GM12874 (cell line): ENCODE measurements around the gene POU2F2.

Experiments
- TF ChIP-seq, protein P1 (sequence below): IDR thresholded peaks from 2 replicates; pipeline ENCODE4 v1.5.1; 2011; ENCODE audit warnings: low read depth, mild to moderate bottlenecking, control low read depth, low read length, moderate library complexity; ENCODE audit not compliant: insufficient read depth

The POU2F2 gene

DNA sequence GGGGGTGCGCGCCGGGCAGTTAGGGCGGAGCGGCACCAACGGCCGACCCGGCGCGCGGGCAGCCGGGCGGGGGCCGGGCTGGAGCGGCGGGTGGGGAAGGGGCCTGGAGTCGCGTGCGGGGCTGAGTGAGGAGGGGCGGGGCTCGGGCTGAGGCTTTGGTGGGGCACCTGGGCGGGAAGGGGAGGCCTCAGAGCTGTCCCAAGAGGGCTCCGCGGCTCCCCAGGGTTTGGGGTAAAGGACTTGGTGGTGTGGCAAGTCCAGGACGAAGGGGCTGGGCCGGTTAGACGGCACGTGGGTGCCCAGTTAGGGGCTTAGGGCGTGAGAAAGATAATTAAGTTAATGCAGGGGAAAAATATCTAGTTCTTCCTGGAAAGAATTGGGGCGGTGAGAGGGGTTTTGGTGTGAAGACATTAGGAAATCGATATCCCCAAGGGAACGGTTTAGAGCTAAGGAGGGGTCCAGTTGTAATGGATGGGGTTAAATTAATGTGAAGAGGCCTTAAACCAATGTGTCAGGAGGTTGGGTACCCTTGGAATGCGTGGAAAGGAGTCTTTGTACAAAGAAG lies 55.8 kb downstream of the POU2F2 start:
- TF ChIP-seq, protein P1, sequence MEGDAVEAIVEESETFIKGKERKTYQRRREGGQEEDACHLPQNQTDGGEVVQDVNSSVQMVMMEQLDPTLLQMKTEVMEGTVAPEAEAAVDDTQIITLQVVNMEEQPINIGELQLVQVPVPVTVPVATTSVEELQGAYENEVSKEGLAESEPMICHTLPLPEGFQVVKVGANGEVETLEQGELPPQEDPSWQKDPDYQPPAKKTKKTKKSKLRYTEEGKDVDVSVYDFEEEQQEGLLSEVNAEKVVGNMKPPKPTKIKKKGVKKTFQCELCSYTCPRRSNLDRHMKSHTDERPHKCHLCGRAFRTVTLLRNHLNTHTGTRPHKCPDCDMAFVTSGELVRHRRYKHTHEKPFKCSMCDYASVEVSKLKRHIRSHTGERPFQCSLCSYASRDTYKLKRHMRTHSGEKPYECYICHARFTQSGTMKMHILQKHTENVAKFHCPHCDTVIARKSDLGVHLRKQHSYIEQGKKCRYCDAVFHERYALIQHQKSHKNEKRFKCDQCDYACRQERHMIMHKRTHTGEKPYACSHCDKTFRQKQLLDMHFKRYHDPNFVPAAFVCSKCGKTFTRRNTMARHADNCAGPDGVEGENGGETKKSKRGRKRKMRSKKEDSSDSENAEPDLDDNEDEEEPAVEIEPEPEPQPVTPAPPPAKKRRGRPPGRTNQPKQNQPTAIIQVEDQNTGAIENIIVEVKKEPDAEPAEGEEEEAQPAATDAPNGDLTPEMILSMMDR, result no peak

DNA sequence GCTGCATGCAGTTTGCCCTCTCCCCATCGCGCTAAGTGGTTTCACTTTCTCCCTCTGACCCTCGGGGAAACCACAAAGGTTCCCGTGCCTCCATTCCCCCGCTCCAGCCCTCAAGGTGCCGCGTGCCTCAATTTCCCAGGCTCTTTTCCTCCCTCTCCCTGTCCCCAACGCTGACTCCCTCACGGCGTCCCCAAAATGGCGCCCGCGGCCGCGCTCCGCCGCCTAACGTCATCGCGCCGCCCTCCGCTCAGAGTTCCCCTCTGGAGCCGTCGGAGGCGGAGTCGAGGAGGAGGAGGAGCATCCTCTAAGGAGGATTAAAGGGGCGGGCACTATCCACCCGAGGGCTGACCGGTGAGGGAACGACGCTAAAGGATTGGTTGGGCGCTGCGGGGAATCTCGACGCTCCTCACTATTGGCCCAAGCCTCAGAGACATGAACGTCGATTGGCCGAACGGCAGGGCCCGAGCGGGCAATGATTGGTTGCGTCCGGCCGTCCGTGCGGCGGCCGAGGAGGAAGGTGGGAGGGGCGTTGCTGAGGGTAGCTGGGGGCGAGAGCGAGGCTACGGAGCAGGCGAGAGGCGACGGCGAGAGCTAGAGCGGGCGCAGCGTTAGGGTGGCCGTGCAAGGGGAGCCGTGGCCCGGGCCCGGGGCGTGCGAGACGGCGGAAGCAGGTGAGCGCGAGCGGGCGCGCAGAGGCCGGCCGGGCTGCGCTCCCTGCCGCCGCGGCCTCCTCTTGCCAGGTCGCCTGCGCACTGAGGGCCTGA lies 56.4 kb downstream of the POU2F2 start, which contains the start of gene ZNF574:
ZNF574 (plus strand) TSS at position 551 of the 764 bp plus-strand sequence. CDS start 2,441 bp downstream, outside the sequence.
- TF ChIP-seq, protein P1, result no peak

DNA sequence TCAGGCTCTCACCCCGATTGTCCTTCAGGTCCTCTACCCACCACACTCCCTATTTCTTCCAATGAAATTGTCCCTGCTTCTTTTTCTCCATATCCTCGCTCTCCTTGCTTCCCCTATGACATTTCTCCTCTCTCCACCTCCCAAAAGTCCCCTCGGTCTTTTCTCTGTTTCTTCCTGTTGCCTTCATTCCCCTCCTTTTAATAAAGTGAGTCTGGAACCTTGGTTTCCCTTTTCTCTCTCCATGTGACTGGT lies 57.0 kb downstream of the POU2F2 start:
- TF ChIP-seq, protein P1, result no peak

DNA sequence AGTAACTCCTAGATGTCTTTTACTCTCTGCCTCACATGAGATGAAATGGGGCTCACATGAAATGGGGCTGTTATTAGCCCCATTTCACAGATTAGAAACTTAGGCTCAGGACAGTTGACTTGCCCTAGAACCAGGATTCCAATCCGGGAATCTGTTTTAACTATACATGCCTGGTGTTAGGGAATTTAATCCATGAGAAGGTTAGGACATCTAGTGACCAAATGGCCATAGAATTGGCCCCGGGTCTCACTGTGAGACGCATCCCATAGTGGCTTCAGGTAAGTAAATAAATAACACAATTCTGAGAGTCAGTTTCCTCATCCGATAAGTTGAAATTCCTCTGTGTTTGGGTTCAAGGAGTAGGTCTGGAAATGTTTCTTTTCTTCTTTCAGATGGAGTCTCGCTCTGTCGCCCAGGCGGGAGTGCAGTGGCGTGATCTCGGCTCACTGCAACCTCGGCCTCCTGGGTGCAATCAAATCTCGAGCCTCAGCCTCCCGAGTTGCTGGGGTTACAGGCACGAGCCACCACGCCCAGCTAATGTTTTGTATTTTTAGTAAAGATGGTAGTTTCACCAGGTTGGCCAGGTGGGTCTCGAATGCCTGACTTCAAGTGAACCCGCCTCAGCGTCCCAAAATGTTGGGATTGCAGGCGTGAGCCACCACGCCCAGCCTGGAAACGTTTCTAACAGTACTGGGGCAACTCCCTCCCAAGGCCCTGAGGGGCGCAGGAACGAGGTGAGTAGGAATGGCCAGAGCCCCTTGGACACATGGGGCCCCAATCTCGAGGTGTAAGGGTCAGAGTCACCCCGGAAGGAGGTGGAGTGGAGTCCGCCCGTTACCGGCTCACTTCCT lies 57.5 kb downstream of the POU2F2 start:
- TF ChIP-seq, protein P1, result no peak

DNA sequence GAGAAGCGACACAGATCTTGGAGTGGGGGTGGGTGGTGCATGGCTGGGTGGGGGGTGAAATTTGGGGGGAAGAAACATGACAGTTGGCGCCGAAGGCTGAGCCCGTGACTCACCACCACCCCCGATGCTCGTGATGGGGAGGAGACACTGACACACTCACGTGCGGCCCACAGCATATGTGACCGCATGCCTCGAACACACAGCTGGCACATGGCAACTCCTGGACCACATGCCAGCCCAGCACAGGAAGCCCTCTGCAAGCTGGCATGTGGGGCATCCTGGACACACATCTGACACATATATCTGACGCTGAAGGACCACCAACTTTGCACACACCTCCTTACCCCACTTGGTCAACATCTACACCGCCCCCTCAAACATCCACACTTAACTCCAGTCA lies 61.0 kb downstream of the POU2F2 start:
- TF ChIP-seq, protein P1, result no peak

DNA sequence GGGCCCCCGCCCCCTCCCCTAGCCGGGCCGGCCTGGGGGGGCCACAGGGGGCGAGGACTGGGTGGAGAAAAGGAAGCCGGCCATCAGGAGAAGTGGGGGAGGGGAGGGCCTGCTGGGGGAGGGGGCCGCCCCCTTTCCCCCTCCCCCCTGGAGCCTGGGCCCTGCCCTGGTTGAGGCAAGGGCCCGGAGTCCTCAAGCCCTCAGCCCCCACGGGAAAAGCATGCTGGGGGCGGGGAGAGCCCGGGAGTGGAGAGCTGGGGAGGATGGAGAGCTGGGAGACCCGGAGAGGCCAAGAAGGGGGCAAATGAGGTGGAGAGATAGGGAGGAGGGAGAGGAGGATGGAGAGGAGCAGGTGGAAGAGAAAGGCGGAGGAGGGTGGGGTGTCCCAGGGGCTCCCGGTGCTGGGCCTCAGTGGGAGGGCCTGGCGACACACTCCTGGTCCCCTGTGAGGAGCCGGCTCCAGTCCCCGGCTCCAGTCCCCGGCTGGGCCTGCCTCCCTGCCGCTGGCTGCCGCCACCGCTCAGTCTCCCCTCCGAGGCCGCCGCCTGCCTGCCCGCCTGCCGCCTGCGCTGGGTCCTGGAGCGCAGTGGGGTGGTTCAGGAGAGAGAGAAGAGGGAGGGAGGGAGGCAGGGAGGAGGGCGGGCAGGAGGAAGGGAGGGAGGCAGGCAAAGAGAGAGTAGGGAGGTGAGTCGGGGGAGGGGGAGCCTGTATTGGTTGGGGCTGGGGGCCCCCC lies 62.5 kb downstream of the POU2F2 start, which contains the start of gene GRIK5:
GRIK5 (minus strand) TSS at position 588 of the 733 bp plus-strand sequence. CDS start 4,436 bp downstream, outside the sequence.
- TF ChIP-seq, protein P1, result no peak
